LNCaP clone FGC (cell line): ENCODE data around the gene PRDM16.

Experiments used
- DNase-seq: peaks from one replicate; pipeline ENCODE4 v3.0.0-alpha.2; 2011; ENCODE audit warnings: low read depth
- H3K4me3 ChIP-seq: 2 replicates; pipeline ENCODE4 v1.5.1; 2011; ENCODE audit warnings: mild to moderate bottlenecking, low read depth, low read length, control low read depth
- TF ChIP-seq, protein P1 (sequence below): IDR thresholded peaks from 2 replicates; pipeline ENCODE4 v1.5.1; 2012; ENCODE audit warnings: mild to moderate bottlenecking; ENCODE audit not compliant: control insufficient read depth, insufficient read depth; ENCODE audit errors: extremely low read depth

PRDM16 gene

DNA sequence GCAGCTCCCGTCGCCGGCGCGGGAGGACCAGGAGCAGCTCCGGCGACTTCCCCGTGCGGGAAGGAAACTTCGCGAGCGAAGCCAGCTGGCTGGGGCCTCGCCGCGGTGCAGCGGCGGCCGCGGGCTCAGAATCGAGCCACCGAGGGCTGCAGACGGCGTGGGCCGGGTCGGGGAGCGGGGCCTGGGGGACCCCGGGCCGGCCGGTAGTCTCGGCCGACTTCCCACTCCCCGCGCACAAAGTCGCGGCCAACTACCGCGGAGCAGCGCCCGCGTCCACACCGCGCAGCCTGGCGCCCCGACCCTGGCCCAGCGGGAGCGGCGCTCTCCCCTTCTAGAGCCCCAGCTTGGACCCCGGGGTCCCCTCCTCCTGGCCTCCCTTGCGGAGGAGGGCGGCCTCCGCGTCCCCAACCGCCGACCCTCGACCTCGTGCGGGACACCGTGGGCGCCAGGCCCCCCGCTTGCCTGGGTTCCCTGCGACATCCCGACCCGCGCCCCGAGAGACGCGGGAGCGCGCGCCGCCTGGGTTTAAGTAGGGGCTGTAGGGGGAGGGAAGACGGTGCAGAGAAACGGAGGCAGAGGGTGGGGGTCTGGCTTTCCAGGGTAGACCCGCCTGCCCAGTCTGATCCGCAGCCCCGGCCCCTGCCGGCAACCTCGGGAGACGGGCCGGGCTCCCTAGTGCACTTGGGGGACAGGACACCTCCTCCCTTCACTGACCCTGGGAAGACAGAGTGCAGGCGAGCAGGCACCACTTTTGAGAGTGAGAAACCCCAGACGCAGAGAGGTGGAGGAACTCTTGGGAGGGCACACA is 4.7 kb downstream of the PRDM16 start:
- TF ChIP-seq, protein P1, sequence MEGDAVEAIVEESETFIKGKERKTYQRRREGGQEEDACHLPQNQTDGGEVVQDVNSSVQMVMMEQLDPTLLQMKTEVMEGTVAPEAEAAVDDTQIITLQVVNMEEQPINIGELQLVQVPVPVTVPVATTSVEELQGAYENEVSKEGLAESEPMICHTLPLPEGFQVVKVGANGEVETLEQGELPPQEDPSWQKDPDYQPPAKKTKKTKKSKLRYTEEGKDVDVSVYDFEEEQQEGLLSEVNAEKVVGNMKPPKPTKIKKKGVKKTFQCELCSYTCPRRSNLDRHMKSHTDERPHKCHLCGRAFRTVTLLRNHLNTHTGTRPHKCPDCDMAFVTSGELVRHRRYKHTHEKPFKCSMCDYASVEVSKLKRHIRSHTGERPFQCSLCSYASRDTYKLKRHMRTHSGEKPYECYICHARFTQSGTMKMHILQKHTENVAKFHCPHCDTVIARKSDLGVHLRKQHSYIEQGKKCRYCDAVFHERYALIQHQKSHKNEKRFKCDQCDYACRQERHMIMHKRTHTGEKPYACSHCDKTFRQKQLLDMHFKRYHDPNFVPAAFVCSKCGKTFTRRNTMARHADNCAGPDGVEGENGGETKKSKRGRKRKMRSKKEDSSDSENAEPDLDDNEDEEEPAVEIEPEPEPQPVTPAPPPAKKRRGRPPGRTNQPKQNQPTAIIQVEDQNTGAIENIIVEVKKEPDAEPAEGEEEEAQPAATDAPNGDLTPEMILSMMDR: no peak
- H3K4me3 ChIP-seq: no peak overlapping the region
- no peak for DNase-seq

DNA sequence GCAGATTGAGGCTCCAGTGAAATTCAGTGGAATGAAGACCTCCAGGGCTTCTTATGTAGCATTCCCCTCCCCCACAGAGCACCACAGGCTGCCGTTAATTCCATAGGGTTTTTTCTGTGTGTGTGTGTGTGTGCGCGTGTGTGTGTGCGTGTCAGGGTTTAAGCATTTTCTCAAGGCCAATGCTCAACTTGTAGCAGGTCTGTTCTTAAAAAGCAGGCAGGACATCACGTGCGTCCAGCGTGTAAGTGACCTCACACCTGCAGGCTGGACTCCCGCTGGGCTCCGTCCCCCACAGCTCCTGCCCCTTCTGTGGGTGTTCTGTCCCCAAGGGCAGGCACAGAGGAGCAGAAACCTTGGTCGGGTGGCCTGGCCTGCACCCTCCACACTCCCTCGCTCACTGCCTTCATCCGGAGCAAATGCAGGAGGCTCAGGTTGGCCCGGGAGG is 5.3 kb downstream of the PRDM16 start:
- TF ChIP-seq, protein P1: no peak
- no peak for DNase-seq
- no peak overlapping the region for H3K4me3 ChIP-seq

DNA sequence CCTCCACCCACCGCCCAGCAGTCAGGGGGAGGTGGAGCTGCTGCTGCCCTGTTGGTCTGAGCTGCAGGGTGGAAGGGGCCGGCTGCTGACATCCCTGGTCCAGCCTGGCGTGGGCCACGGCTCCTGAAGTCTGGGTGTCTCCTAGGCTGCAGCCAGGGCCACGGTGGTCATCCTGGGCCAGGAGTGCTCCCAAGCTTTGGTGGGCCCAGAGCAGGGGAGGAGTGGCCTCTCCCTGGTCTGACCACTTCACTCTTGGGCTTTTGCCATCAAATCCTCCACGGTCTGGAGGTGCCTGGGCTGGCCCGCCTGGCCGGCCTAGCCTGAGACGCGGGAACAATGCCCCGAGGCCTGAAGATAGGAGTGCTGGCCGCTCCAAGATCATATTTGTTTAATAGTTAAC is 5.8 kb downstream of the PRDM16 start:
- DNase-seq: no peak
- TF ChIP-seq, protein P1: no peak
- no peak overlapping the region for H3K4me3 ChIP-seq

DNA sequence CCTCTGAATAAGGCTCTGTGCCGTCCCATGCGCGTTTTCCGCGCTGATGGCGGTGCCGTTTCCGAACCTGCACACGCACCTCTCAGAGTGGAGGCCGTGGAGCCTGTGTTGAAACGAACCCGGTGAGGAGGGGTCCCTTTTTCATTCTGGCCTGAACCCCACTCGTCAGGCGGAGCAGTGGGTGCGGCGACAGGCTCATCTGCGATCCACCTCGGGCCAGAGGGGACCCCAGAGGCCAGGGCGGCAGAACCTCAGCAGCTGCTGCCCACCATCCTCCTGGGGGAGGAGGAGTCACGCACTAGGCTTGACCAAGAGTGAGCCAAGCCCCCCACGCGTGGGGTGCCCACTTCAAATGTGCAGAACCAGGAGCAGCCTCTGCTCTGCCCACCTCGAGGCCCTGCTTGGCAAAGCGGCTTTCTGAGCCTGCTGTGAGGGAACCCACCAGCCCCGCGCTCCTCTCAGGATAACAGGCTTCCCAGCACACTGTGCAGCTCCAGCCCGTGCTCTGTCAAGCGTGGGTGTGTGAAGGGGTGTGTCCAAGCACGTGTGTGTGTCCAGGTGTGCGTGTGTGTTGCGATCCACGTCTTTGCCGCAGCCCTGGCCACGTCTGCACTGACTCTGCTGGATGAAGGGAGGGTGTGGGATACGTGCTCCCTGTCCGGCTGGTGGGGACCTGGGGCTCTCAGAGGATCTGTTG is 6.8 kb downstream of the PRDM16 start:
- no peak for DNase-seq
- TF ChIP-seq, protein P1: no peak

DNA sequence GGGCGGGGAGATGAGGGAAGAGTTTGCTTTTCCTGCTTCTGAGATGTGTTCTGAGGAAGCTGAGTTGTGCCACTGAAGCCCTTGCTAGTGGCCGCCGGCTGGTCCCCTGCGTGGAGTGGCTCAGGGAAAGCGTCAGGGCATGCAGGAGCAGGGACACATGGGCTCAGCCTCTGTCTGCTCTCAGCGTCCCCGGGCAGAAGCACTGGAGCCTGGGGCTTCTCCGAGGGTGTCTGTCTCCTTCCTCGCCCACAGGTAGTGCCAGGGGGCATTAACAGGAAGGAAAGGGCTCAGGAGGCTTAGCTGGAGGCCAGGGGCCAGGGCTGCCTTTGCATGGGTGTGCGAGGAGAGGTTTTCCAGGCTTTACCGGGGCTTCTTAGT is 7.3 kb downstream of the PRDM16 start:
- no peak overlapping the region for H3K4me3 ChIP-seq
- no peak for DNase-seq
- TF ChIP-seq, protein P1: no peak

More for the DNA sequence above, 6.8 kb downstream of the PRDM16 start:
- no peak overlapping the region for H3K4me3 ChIP-seq

DNA sequence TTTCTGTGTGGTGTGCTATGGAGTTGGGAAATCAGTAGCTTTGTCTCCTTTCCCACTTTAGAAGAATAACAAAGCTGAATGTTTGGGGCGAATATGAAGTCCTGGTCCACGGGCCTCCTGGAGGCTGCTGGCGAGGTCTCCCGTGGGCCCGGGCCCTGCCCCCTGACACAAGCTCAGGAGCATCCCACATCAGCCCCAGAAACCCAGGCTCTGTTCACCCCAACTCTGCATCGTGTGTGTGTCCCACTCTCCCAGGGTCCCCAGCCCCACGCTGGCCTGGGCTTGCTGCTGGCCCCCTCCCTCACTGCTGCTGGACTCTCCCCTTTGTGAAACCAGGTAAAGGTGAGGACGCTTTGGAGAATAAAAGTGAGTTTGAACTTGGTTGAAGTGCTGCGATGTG is 8.1 kb downstream of the PRDM16 start:
- H3K4me3 ChIP-seq: no peak overlapping the region
- no peak for DNase-seq
- TF ChIP-seq, protein P1: no peak
